ENCODE measurements around the gene SCARF2. TPM values are rescaled to one million over a fixed set of nuclear protein-coding genes. Genes with fewer than 3 reads are reported as not detected.

SCARF2 gene
- total and polyA plus RNA-seq, 2 of the 8 experiments (the other 6 are each of a cell fraction or from before 2014, with no cell fraction given), result 4.2 to 9.8 TPM

GRCh38 chr22:20384171-20384570 lies 53.5 kb downstream of the SCARF2 start:
- ChIA-PET POLR2A (ENCODE audit: partially characterized antibody) (no interaction called here), CTCF (ENCODE audit: partially characterized antibody) (interaction anchor here (1.5 kb wide), 1 partner anchor 22 kb away, joined by 4 read pairs; no protein-coding TSS in a partner anchor)
- Histone ChIP-seq H3K36me3 (ENCODE audit: control insufficient read depth in 2 of 4, insufficient read depth in 4 of 4, low read length in 3 of 4) (no peaks in the 10 kb centered on the region), H4K5ac (ENCODE audit: insufficient read length, low read depth, low read length) (no peak overlapping the region), H2AK5ac (ENCODE audit: low read depth, low read length) (no peak overlapping the region), H3K14ac (ENCODE audit: insufficient read length) (no peak overlapping the region), H3K9ac (replicated peaks in 1 of 4; ENCODE audit: extremely low read depth in 1 of 4, low read depth in 3 of 4, low read length in 3 of 4) (no peak overlapping the region), H3K79me2 (ENCODE audit: control insufficient read depth in 1 of 2, insufficient read depth in 2 of 2, low read length in 2 of 2) (no peaks in the 10 kb centered on the region), H3K9me3 (ENCODE audit: insufficient read depth in 2 of 2, low read depth in 1 of 2, low read length in 1 of 2) (no peaks in the 10 kb centered on the region), H3K79me1 (ENCODE audit: low read depth, low read length) (no peaks in the 10 kb centered on the region), H3K27me3 (replicated peaks in 1 of 4; ENCODE audit: control insufficient read depth in 3 of 4, extremely low read depth in 1 of 4, insufficient read depth in 3 of 4, low read length in 3 of 4) (no peaks in the 10 kb centered on the region), H2BK120ac (replicated peaks; ENCODE audit: low read depth, low read length) (no peak overlapping the region), H3K4me3 (ENCODE audit: extremely low read depth in 1 of 4, insufficient read depth in 2 of 4, low read depth in 3 of 4, low read length in 4 of 4) (no peak overlapping the region), H3K18ac (ENCODE audit: extremely low read depth, low read length) (no peak overlapping the region), H2BK12ac (ENCODE audit: low read depth, low read length) (no peak overlapping the region), H3K4ac (replicated peaks; ENCODE audit: insufficient read length, low read depth, low read length) (no peak overlapping the region), H2BK15ac (ENCODE audit: low read length) (no peak overlapping the region), H4K20me1 (replicated peaks in 1 of 2; ENCODE audit: control insufficient read depth in 1 of 2, insufficient read depth in 2 of 2, low read length in 2 of 2) (no peaks in the 10 kb centered on the region), H3K27ac (ENCODE audit: low read depth, low read length) (no peak overlapping the region), H2AFZ (ENCODE audit: low read length) (no peak overlapping the region), H2BK20ac (ENCODE audit: low read length) (no peak overlapping the region), H3K56ac (replicated peaks; ENCODE audit: insufficient read length, low read depth, low read length) (no peak overlapping the region), H4K8ac (ENCODE audit: extremely low read depth, insufficient read depth, low read length) (no peak overlapping the region), H3K23me2 (ENCODE audit: low read depth, low read length) (no peaks in the 10 kb centered on the region), H3K23ac (ENCODE audit: insufficient read length) (no peak overlapping the region), H3K4me2 (ENCODE audit: insufficient read depth in 1 of 2, low read depth in 2 of 2, low read length in 2 of 2) (no peak overlapping the region), H3K4me1 (replicated peaks in 1 of 4; ENCODE audit: control insufficient read depth in 3 of 4, insufficient read depth in 4 of 4, low read length in 3 of 4) (peaks cover 0 to 4% (median 0%) of the 10 kb centered on the region in 4 experiments; a peak in 2 of 7 replicates), H4K91ac (replicated peaks; ENCODE audit: insufficient read length, low read length) (no peak overlapping the region), H2BK5ac (ENCODE audit: low read depth, low read length) (no peak overlapping the region)
- WGBS, 2 experiments (ENCODE audit: extremely low coverage in 1 of 2, insufficient coverage in 1 of 2, insufficient read length in 1 of 2, insufficient replicate concordance in 2 of 2, low coverage in 1 of 2, low lambda C conversion rate in 2 of 2, missing lambda C conversion rate in 1 of 2), result 48% methylated on average over 2 of the region's 2 CpGs; no CpG with 5 or more reads in 1 of the 2 experiments
- DNase-seq (ENCODE audit: low read depth in 1 of 2, low spot score in 2 of 2) (no peak), FAIRE-seq (no peak)
- TF ChIP-seq CTBP2 (IDR thresholded peaks at IDR 0.05; ENCODE audit: borderline replicate concordance, insufficient read depth, insufficient read length, low read length) (no peak), POLR2A (IDR thresholded peaks at IDR 0.05; ENCODE audit: control extremely low read depth in 1 of 2, low read depth in 2 of 2, low read length in 2 of 2) (no peak), KDM5A (IDR thresholded peaks at IDR 0.05; ENCODE audit: low read length) (no peak)
